Activated CD4-positive, CD25-positive, alpha-beta regulatory T cell (primary cell): ENCODE measurements around the gene PRR11.
"Not testable (repeated sequence)": the region's sequence is repeated elsewhere in the genome, so short reads cannot be mapped to it uniquely, and the experiment has no call there.

Experiments used
- DNase-seq, 4 experiments: peaks; one replicate each; lab custom pipeline; 2025; lab: John Stamatoyannopoulos, UW

The PRR11 gene

DNA sequence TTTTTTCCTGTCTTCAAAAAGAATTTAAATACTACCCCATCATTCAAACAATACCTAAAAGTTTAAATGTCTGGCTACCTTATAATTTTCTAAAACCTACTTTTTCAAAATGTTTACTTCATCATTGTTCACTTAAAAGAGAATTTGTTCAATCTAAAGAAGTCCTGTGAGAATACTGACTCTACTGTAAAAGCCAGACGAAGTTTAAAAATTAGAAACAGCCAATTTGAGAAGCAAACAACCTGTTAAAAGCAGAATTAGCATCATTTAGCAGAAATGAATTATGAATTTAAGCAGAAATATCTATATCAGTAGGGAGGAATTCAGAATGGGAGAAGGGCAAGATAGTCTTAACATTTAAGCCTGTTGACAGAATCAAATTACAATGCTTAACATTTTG is 2.6 kb upstream of the PRR11 start:
- DNase-seq: no peak

DNA sequence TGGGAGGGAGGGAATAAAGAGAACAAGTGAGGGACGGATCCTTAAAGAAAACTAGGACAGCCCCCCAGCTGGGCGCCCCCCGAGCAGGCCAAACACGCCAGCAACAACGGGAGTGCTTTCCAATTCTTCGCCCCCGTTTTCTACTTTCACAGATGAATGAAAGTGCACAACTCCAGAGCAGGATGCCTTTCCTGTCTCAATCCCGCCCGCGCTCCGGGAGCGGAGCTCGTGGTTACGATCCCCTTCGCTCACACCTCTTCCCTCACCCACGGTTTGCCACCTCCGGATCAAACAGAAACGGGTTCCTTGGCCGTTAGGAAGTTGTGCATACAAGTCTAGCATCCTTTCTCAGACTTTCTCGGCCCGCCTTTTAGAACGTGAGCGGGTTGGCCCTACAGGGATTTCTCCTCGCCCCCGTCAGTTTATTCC is 1.2 kb upstream of the PRR11 start:
- DNase-seq: no peak

DNA sequence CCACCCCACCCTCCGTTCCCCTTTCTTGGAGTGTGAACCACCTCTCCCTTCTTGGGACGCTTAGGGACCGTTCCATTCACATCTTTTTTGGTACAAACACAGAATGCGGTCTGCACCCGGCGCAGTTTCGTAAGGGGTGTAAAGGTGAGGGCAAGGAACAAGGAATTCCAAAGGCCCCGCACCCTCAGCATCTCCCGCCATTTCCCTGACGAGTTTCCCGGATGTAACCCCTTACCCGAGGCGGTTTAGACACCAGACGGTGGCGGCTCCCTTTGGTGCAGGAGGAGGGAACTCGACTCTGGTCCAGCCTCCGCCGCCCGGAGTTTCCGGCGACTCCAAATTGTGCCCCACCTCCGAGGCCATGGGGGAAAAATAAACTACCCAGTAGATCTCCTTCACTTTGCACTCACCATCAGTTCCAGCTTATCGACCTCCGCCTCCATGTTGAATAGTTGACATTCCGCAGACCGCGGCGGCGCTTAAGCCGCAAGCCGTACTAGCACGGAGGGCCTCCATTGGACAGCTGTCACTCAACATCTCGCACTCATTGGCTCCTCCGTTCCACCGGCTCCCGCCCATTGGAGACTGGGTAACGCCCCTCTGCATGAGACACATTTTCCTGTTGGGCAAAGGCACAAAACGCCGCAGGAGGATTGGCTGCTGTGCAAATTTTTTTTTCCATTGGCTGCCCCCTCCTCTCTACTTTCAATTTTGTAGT is 666 bp upstream of the PRR11 start, which contains the start of gene SKA2:
SKA2 (minus strand) TSS at position 466 of the 718 bp plus-strand sequence; CDS start at position 443, 23 bp downstream.
- DNase-seq: peak; percentile 83 to 91 (median 87)

DNA sequence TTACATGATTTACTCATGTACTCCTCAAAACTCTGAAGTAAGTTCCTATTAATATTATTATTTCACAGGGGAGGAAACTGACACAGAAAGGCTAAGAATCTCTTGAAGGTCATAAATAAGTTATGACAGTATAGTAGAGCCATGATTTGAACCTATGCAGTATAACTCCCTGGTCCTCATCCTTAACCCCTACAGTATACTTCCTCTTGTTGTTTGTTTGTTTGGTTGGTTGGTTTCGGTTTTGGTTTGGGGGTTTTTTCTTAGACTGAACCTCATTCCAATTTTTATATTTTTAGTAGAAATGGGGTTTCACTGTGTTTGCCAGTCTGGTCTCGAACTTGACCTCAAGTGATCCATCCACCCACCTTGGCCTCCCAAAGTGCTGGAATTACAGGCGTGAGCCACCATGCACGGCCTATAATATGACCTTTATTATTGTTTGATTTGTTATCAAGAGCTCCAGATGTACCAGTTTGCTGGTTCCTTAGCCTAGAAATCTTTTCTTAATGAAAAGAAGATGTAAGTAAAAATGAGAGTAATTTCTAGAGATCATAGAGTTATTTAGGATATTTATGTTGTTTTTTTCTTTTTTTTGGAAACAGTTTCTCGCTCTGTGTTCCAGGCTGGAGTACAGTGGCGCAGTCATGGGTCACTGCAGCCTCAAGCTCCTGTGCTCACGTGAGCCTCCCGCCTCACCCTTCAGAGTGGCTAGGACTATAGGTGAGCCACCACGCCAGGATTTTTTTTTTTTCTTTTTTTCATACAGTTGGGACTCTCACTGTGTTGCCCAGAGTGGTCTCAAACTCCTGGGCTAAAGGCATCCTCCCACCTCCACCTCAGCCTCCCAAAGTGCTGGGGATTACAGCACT is 4.8 kb downstream of the PRR11 start:
- DNase-seq: no peak

DNA sequence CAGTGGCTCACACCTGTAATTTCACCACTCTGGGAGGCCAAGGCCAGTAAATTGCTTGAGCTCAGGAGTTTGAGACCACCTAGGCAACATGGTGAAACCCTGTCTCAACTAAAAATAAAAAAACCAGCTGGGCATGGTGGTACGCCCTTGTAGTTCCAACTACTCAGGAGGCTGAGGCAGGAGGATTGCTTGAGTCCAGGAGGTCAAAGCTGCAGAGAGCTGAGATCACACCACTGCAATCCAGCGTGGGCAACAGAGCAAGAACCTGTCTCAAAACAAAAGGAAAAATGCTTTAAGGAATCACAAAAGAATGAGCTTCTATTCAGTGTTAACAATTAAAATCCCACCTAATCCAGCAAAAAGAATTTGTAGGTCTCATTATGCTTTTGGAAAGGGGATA is 5.9 kb downstream of the PRR11 start:
- no peak for DNase-seq

DNA sequence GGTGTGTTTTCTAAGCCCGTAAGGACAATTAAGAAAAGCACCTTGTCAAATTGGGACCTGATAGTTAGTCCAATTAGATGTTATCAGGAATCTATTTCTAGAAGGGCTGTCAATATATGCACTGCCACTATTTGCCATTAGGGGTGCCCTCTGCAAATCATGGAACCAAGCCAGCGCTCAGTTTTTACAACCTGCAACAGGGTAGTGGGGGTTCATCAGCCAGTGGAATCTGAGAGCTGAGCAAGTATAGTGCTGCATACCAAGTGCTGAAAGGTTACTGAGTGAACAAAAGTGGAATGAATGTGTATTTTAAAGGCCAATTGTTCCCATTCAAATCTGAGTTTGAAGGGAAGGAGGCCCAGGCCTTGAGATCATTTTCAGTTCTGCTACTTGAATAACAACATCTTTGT is 10.4 kb downstream of the PRR11 start:
- DNase-seq: peak in 2 of 4 experiments; percentile 7 to 24

DNA sequence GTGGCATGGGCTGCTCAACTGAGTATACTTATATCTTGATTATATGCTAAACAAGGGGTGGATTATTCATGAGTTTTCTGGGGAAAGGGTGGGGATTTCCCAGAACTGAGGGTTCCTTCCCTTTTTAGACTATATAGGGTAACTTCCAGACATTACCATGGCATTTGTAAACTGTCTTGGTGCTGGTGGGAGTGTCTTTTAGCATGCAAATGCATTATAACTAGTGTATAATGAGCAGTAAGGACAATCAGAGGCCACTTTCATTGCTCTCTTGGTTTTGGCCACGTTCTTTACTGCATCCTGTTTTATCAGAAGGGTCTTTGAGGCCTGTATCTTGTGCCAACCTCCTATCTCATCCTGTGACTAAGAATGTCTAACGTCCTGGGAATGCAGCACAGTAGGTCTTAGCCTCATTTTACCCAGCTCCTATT is 12.0 kb downstream of the PRR11 start:
- DNase-seq: no peak

DNA sequence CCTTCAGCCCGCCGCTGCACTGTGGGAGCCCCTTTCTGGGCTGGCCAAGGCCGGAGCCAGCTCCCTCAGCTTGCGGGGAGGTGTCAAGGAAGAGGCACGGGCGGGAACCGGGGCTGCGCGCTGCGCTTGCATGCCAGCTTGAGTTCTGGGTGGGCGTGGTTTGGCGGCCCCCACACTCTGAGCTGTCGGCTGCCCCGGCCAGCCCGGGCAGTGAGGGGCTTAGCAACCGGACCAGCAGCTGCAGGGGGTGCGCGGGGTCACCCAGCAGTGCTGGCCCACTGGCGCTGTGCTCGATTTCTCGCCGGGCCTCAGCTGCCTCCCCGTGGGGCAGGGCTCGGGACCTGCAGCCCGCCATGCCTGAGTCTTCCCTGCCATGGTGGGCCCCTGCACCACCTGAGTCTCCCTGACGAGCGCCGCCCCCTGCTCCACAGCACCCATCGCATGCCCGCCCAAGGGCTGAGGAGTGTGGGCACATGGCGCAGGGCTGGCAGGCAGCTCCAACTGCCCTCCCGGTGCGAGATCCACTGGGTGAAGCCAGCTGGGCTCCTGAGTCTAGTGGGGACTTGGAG is 17.0 kb downstream of the PRR11 start:
- DNase-seq: no peak

DNA sequence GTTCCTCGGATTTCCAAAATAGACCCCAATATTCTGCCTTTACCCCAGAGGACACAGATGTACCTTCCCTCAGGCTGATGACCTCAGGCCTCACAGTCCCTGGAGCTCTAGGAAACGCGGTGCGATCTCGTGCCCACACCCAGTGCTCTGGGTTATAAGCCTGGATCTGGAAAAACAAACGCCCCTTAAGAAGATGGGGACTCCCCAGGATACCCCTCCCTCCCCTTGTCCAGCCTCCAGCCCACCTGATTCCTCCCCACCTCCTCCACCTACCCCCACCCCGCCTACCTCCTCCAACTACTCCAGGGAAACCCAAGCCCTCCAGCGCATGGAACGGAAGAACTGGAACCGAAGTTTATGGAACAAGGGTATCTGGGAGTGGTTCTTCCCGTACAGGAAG is 19.1 kb downstream of the PRR11 start:
- no peak for DNase-seq

DNA sequence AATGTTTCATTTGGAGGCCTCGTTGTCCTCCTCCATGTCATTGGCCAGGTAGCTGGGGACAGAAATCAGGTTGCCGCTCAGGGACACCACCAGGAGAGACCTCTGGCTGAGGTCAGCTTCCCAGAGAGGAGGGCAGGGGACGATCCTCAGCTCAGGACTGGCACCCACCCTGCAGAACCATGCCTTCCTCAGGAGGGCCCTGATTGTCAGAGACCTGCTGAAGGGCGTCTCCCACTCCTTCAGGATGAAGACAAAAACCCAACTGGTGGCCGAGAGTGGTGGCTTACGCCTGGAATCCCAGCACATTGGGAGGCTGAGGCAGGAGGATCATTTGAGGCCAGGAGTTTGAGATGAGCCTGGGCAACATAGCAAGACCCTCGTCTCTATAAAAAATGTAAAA is 19.5 kb downstream of the PRR11 start:
- DNase-seq: no peak

DNA sequence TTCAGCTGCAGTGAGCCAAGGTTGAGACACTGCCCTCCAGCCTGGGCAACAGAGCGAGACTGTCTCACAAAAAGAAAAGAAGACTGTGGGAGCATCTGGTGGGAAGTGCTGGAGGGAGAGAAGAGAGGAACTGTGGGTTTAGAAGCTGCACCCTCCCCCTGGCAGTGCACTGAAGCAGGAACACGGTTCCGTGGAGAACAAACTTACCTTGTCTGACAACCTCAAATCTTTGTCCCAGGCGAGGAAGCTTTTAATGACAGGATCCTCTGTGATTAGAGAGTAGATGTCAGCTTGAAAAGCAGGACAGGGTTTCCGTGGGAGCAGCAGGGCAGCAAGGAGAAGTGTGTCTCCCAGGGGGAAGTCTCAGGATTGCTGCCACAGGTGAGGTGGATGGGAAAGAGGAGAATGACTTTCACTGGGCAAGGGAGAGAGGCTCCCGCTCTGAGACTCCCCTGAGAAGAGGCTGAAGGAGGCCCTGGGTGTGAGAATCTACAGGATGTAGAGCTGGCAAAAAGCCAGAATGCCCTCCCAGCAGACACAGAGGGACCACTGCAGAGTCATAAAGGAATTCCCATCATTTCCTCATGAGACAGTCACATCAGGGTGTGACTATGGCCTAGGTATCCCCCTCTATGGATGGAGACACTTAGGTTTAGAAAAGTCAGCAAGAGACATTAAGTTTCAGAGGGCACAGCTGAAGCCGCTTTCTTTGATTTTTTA is 22.9 kb downstream of the PRR11 start:
- DNase-seq: no peak

DNA sequence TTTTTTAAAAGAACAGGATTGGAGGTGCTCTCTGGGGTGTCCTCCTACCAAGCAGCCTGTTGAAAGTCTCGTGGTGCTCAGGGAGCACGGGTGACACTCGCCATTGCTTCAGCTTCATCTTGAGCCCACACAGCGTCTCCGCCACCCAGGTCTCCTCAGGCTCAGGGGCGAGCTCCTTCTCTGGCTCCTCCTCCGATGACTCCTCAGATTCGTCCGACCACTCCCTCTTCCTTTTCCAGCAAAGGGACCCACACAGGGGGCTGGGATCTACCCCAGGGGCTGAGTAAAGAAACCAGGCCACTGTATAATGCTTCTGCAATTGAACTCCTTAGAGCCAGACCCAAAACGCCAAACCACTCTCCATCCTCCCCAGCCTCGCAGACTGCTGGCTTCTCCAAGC is 24.1 kb downstream of the PRR11 start:
- DNase-seq: not testable (repeated sequence)

DNA sequence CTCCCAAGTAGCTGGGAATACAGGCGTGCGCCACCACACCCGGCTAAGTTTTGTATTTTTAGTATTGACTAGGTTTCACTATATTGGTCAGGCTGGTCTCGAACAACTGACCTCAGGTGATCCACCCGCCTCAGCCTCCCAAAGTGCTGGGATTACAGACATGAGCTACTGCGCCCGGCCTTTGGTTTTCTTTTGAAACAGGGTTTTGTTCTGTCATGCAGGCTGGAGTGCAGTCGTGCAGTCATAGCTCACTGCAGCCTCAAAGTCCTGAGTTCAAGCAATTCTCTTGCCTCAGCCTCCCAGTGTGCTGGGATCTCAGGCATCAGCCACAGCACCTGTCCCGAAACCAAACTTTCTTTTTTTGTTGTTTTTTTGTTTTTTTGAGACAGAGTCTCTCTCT is 25.1 kb downstream of the PRR11 start:
- no peak for DNase-seq

DNA sequence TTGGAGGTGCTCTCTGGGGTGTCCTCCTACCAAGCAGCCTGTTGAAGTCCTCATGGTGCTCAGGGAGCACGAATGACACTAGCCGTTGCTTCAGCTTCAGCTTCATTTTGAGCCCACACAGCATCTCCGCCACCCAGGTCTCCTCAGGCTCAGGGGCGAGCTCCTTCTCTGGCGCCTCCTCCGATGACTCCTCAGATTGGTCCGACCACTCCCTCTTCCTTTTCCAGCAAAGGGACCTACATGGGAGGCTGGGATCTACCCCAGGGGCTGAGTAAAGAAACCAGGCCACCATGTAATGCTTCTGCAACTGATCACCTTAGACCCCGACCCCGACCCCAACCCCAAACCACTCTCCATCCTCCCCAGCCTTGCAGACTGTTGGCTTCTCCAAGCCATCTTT is 25.9 kb downstream of the PRR11 start:
- DNase-seq: no peak

DNA sequence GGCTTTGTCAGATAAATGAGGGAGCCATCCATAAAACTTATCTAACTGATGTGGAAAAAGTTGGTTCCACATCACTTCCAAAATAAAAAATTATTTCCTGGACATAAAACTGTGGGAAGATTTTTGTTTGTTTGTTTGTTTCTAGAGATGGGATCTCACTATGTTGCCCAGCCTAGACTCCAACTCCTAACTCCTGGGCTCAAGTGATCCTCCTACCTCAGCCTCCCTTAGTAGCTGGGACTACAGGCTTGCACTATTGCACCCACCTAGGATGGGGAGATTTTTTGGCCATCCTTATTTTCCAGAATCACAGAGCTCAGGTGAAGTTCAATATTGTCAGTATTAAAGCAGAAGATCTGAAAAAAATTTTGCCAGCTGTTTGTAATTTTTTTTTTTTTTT is 30.5 kb downstream of the PRR11 start:
- DNase-seq: no peak

DNA sequence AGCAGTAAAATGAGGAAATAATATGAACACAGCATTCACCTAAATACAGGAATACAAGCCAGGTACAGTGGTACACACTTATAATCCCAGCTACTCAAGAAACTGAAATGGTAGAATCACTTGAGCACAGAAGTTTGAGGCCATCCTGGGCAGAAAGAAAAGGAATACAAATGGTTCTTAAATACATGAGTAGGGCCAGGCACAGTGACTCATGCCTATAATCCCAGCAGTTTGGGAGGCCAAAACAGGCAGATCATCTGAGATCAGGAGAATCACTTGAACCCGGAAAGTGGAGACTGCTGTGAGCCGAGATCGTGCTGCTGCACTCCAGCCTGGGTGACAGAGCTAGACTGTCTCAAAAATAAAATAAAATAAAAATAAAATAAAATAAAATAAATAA is 31.3 kb downstream of the PRR11 start:
- DNase-seq: no peak

DNA sequence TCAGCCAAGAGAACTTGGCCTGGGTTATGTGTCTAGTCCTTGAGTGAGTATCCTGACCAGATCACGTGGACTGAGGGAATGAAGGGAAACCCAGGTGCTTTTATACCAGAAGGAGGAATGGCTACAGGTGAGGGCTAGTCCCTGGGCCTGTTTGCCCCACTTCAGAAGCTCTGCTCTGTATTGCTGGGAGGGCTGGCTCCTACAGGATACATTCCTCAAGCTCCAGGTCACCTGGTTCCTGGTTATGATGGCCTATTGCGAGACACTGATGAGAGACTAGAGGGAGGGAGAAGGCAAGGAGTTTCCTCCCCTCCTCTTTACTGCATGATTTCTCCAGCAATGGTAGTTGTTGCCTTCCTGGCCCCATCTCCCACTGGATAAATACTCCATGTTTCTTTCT is 35.3 kb downstream of the PRR11 start:
- DNase-seq: no peak

DNA sequence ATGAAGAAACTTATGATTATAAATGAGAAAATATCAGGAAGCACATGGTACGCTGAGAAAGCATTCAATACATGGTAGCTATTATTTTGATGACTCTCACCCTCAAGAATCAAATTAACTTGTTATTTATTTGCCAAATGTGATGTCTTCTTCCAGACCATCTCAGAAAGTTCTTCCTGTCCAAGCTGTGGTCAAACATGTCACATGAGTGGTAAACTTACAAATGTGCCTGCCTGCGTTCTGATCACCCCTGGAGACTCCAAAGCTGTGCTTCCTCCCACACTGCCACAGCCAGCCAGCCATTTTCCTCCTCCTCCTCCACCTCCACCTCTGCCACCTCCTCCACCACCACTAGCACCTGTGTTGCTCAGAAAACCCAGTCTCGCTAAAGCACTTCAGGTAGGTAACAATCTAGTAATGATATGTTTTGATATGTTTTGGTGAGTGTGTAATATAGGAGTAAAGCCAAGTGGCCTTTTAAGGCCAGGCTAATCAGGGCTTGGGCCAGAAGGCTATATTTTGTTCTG is 37.9 kb downstream of the PRR11 start:
- no peak for DNase-seq

DNA sequence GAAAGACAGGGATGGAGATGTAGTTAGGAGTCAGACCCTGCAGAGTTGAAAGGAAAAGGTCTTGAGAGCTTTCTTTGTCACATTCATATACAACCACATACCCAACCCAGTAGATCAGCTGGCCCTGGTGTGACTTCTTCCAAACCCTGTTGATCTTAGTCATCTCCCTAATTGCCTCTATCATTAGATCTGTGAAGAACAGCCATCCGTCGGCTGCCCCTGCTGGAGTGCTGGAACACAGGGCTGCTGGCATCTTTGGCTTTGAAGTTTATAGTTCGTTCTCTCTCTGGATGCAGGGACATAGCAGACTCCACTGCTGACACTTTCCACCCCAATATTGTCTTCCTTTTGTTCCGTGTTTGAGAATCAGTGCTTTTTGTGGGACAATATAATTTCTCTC is 43.9 kb downstream of the PRR11 start:
- DNase-seq: no peak

DNA sequence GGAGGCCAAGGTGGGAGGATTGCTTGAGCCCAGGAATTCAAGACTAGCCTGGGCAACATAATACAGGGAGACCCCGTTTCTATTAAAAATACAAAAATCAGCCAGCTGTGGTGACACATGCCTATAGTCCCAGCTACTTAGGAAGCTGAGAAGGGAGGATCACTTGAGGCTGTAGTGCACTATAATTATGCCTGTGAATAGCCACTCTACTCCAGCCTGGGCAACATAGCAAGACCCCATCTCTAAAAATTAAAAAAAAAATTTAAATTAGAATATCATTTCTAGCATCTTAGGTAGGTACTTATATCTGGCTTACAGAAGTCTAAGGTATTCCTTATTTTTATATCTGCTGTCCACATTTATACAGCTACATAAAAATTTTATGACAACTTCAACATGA is 46.8 kb downstream of the PRR11 start:
- DNase-seq: no peak

DNA sequence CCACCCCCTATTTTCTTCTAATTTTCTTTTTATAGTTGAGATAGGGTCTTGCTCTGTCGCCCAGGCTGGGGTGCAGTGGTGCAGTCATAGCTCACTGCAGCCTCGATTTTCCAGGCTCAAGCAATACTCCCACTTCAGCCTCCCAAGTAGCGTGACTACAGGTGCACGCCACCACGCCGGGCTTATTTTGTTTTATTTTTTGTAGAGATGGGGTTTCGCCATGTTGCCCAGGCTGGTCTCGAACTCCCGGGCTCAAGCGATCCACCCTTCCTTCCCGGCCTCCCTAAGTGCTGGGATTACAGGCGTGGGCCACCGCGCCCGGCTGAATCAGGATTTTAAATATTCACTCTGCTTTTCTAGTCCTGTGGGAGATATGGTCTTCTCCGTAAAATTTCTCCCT is 63.8 kb downstream of the PRR11 start:
- no peak for DNase-seq

DNA sequence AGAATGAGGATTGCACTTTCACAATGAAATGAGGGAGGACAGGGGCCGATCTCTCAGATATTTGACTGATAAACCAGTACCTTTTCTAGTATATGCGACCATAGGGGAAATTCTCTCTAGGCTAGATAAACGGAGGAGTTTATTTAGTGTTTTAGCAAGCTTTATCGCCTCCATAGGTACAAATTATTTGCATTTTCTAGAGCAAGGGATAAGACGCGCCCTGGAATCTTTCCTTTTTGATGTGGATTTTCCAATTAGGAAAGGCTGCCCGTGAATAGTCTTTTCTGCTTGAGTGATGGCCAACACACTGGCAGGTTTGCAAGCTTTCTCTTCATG is 64.4 kb downstream of the PRR11 start:
- DNase-seq: no peak
